GM21528 (cell line): Measurements from ENCODE around the gene VEGFB.
A peak's percentile ranks its signal among the peaks of the same experiment; 100 is the strongest.

Source experiments
- ATAC-seq: cut with Tn5 transposase; IDR thresholded peaks from one replicate; pipeline ENCODE4 v1.9.1; 2021; ENCODE audit warnings: mild to moderate bottlenecking, moderate library complexity; ENCODE audit not compliant: unreplicated experiment, low FRiP score

The VEGFB gene

GRCh38 chr11:64230171-64230984, 4.0 kb upstream of the VEGFB start, which contains the start of gene DNAJC4:
Gene DNAJC4, plus strand, starts transcription at chr11:64230548. Its CDS starts 307 bp downstream, at chr11:64230855.
- peak; percentile 42 for ATAC-seq

- ATAC-seq, result no peak
Observed at GRCh38 chr11:64230985-64231365, 3.4 kb upstream of the VEGFB start.

- no peak for ATAC-seq
Observed at GRCh38 chr11:64231546-64231945, 2.8 kb upstream of the VEGFB start.

GRCh38 chr11:64232182-64232966, 2.0 kb upstream of the VEGFB start:
- ATAC-seq, result no peak

GRCh38 chr11:64232967-64233315, 1.4 kb upstream of the VEGFB start:
- ATAC-seq, result no peak

GRCh38 chr11:64234647-64235379, 429 bp downstream of the VEGFB start:
- no peak for ATAC-seq

GRCh38 chr11:64235437-64236161, 1.2 kb downstream of the VEGFB start:
- ATAC-seq, result no peak

- no peak for ATAC-seq
Observed at GRCh38 chr11:64237484-64237951, 3.1 kb downstream of the VEGFB start.

- no peak for ATAC-seq
Observed at GRCh38 chr11:64238076-64238475, 3.7 kb downstream of the VEGFB start.

GRCh38 chr11:64238999-64239398, 4.6 kb downstream of the VEGFB start:
- no peak for ATAC-seq

GRCh38 chr11:64239662-64240434, 5.5 kb downstream of the VEGFB start:
- ATAC-seq, result no peak

- peak; percentile 49 for ATAC-seq
Observed at GRCh38 chr11:64240435-64241240, 6.3 kb downstream of the VEGFB start, which contains the start of gene FKBP2. Gene FKBP2, plus strand, starts transcription at chr11:64241095. Its CDS starts 1,293 bp downstream, at chr11:64242388.

- peak; percentile 66 for ATAC-seq
Observed at GRCh38 chr11:64241241-64241490, 6.8 kb downstream of the VEGFB start.

- peak; percentile 61 for ATAC-seq
Observed at GRCh38 chr11:64241491-64242374, 7.3 kb downstream of the VEGFB start.

- no peak for ATAC-seq
Observed at GRCh38 chr11:64243236-64243854, 9.0 kb downstream of the VEGFB start.

- no peak for ATAC-seq
Observed at GRCh38 chr11:64244107-64244506, 9.7 kb downstream of the VEGFB start.

GRCh38 chr11:64244966-64245365, 10.6 kb downstream of the VEGFB start:
- no peak for ATAC-seq
